ENCODE measurements around the gene FSD1L.
"Not testable (repeated sequence)": the region's sequence is repeated elsewhere in the genome, so short reads cannot be mapped to it uniquely, and the experiment has no call there.

Gene FSD1L

GRCh38 chr9:105557804-105558610 is 110.2 kb downstream of the FSD1L start, which contains the start of gene FKTN:
TSS of gene FKTN (plus strand) at chr9:105558131. CDS start at chr9:105575033, 16,902 bp downstream.
- peak; percentile 57 to 77 for DNase-seq (ENCODE audit: low read depth in 2 of 2)

- DNase-seq (ENCODE audit: low read depth in 2 of 2) = no peak
Measured at GRCh38 chr9:105572455-105572854, 124.6 kb downstream of the FSD1L start.

- not testable (repeated sequence) for DNase-seq (ENCODE audit: low read depth in 2 of 2)
Measured at GRCh38 chr9:105579952-105580351, 132.1 kb downstream of the FSD1L start.

GRCh38 chr9:105581550-105581949 is 133.7 kb downstream of the FSD1L start:
- DNase-seq (ENCODE audit: low read depth in 2 of 2) = not testable (repeated sequence)

- DNase-seq (ENCODE audit: low read depth in 2 of 2) = no peak
Measured at GRCh38 chr9:105593145-105593544, 145.3 kb downstream of the FSD1L start.

Data from stimulated activated CD8-positive, alpha-beta memory T cell treated with anti-CD3 and anti-CD28 coated beads, Interleukin-7, amount 100 ng/mL, for 4 hours (primary cell).